ENCODE measurements around the gene QPRT.

QPRT gene

GRCh38 chr16:29656688-29657523 lies 22.1 kb upstream of the QPRT start:
- TF ChIP-seq ZNF623 (tag by site-specific recombination; IDR thresholded peaks at IDR 0.05): peak; percentile 80
- no peak for TF ChIP-seq ZNF404 (tag by site-specific recombination; IDR thresholded peaks at IDR 0.05)
- TF ChIP-seq ZNF768 (tag by site-specific recombination; IDR thresholded peaks at IDR 0.05): no peak
- TF ChIP-seq ZNF202 (tag by site-specific recombination; IDR thresholded peaks at IDR 0.05; ENCODE audit: borderline replicate concordance): no peak
- no peak for TF ChIP-seq SCRT2 (tag by site-specific recombination; IDR thresholded peaks at IDR 0.05)
- Histone ChIP-seq H3K9me3 (ENCODE audit: control insufficient read depth, insufficient read depth, low read depth, low read length) (no peaks in the 10 kb centered on the region), H3K27ac (ENCODE audit: extremely low read depth, low read depth, low read length) (no peak overlapping the region), H3K36me3 (ENCODE audit: control insufficient read depth in 2 of 2, insufficient read depth in 1 of 2, low read length in 2 of 2) (no peaks in the 10 kb centered on the region), H3K4me3 (ENCODE audit: low read depth, low read length) (no peak overlapping the region), H3K4me1 (ENCODE audit: control insufficient read depth, insufficient read depth, low read length) (no peaks in the 10 kb centered on the region)
- ChIA-PET CTCF (interaction anchor here (0.6 kb wide), 1 partner anchor 190 kb away, joined by 3 read pairs; no protein-coding TSS in a partner anchor), POLR2A (interaction anchor here (0.6 to 0.7 kb wide), 2 partner anchors 742 to 1346 kb away, joined by 4 to 7 read pairs; no protein-coding TSS in a partner anchor)

- TF ChIP-seq ZBTB1 (tag by site-specific recombination; IDR thresholded peaks at IDR 0.05) (no peak), ZNF629 (tag by site-specific recombination; IDR thresholded peaks at IDR 0.05) (no peak), ZNF133 (tag by site-specific recombination; IDR thresholded peaks at IDR 0.05) (no peak), ZNF677 (tag by site-specific recombination; IDR thresholded peaks at IDR 0.05) (no peak), ZBTB21 (tag by site-specific recombination; IDR thresholded peaks at IDR 0.05) (no peak), ZSCAN23 (tag by site-specific recombination; IDR thresholded peaks at IDR 0.05) (no peak), ZNF433 (tag by site-specific recombination; IDR thresholded peaks at IDR 0.05; ENCODE audit: low read depth) (no peak), ZNF561 (tag by site-specific recombination; IDR thresholded peaks at IDR 0.05; ENCODE audit: borderline replicate concordance) (no peak), EGR2 (tag by site-specific recombination; IDR thresholded peaks at IDR 0.05; ENCODE audit: low read depth) (no peak), ZNF549 (tag by site-specific recombination; IDR thresholded peaks at IDR 0.05) (no peak), ZBTB26 (tag by site-specific recombination; optimal IDR thresholded peaks at IDR 0.05) (no peak), ZNF521 (tag by site-specific recombination; IDR thresholded peaks at IDR 0.05) (no peak), ZNF292 (tag by site-specific recombination; IDR thresholded peaks at IDR 0.05; ENCODE audit: borderline replicate concordance, low read depth) (no peak), BCL6B (tag by site-specific recombination; IDR thresholded peaks at IDR 0.05) (no peak), ZNF18 (tag by site-specific recombination; IDR thresholded peaks at IDR 0.05) (no peak), KLF17 (tag by site-specific recombination; IDR thresholded peaks at IDR 0.05) (no peak), ZNF26 (tag by site-specific recombination; IDR thresholded peaks at IDR 0.05) (no peak), ZNF350 (tag by site-specific recombination; IDR thresholded peaks at IDR 0.05) (no peak)
- Histone ChIP-seq H3K27ac (ENCODE audit: extremely low read depth, low read depth, low read length) (no peak overlapping the region), H3K4me3 (ENCODE audit: low read depth, low read length) (no peak overlapping the region), H3K9me3 (ENCODE audit: control insufficient read depth, insufficient read depth, low read depth, low read length) (no peaks in the 10 kb centered on the region), H3K4me1 (ENCODE audit: control insufficient read depth, insufficient read depth, low read length) (no peaks in the 10 kb centered on the region), H3K36me3 (ENCODE audit: control insufficient read depth in 2 of 2, insufficient read depth in 1 of 2, low read length in 2 of 2) (no peaks in the 10 kb centered on the region)
- ChIA-PET POLR2A (interaction anchor here (0.7 kb wide), 1 partner anchor 8 kb away, joined by 3 read pairs; no protein-coding TSS in a partner anchor), CTCF (interaction anchor here (0.6 kb wide), 1 partner anchor 190 kb away, joined by 4 read pairs; no protein-coding TSS in a partner anchor)
Measured at GRCh38 chr16:29658705-29659104, 20.3 kb upstream of the QPRT start.
